OCI-LY7 (cell line): ENCODE results near the gene CLMN. TPM values are rescaled to one million over a fixed set of nuclear protein-coding genes. Genes with fewer than 3 reads are reported as not detected.

ENCODE experiments used
- BruUV-seq: library from RNA; stranded (reverse); fragments of 400-500 nt; replicated peaks from 2 replicates; lab custom pipeline; 2021; lab: Mats Ljungman, UMichigan
- CTCF ChIA-PET: fragments of 300-600 bp; sonication (Branson Sonifier 250); formaldehyde crosslinking; loops from one replicate; lab custom pipeline; 2022; ENCODE audit warnings: antibody characterized with exemption; ENCODE audit not compliant: unreplicated experiment; lab: Charles Lee
- POLR2A ChIA-PET: fragments of 300-600 bp; sonication (Branson Sonifier 250); formaldehyde crosslinking; loops from one replicate; lab custom pipeline; 2022; ENCODE audit warnings: antibody characterized with exemption; lab: Charles Lee
- DNase-seq: peaks from one replicate; pipeline ENCODE4 v3.0.0-alpha.2; 2015; ENCODE audit warnings: low spot score
- H2AFZ ChIP-seq: fragments of 200-600 bp; sonication (generic), shearing (Covaris generic); 2 replicates; pipeline ENCODE4 v1.6.1; 2014; ENCODE audit warnings: mild to moderate bottlenecking, antibody characterized with exemption, low read length, moderate library complexity
- H3K27ac ChIP-seq: fragments of 200-600 bp; sonication (generic); 2 replicates; pipeline ENCODE4 v1.5.1; 2014; ENCODE audit warnings: mixed run types, low read depth, mild to moderate bottlenecking, moderate library complexity, low read length, inconsistent platforms; ENCODE audit not compliant: poor library complexity, severe bottlenecking
- H3K36me3 ChIP-seq: fragments of 200-600 bp; sonication (generic); 2 replicates; pipeline ENCODE4 v1.6.1; 2014; ENCODE audit warnings: mild to moderate bottlenecking, antibody characterized with exemption, low read length, moderate library complexity, mixed read lengths; ENCODE audit not compliant: insufficient read depth
- H3K4me1 ChIP-seq: fragments of 200-600 bp; sonication (generic); 2 replicates; pipeline ENCODE4 v1.5.1; 2014; ENCODE audit warnings: mild to moderate bottlenecking, low read length; ENCODE audit not compliant: insufficient read depth, poor library complexity, severe bottlenecking
- H3K4me2 ChIP-seq: fragments of 200-600 bp; sonication (generic); 2 replicates; pipeline ENCODE4 v1.6.1; 2014; ENCODE audit warnings: mild to moderate bottlenecking, low read length
- H3K4me3 ChIP-seq: fragments of 200-600 bp; sonication (generic); 2 replicates; pipeline ENCODE4 v1.5.1; 2014; ENCODE audit warnings: mild to moderate bottlenecking, low read depth, low read length; ENCODE audit not compliant: poor library complexity, severe bottlenecking
- H3K79me2 ChIP-seq: fragments of 200-600 bp; sonication (generic); 2 replicates; pipeline ENCODE4 v1.6.1; 2016; ENCODE audit warnings: low read depth, mild to moderate bottlenecking, low read length, moderate library complexity, mixed read lengths; ENCODE audit not compliant: insufficient read depth
- H3K9me2 ChIP-seq: fragments of 200-600 bp; sonication (generic); 2 replicates; pipeline ENCODE4 v1.6.1; 2016; ENCODE audit warnings: mild to moderate bottlenecking, low read length, mixed read lengths; ENCODE audit not compliant: insufficient read depth
- H3K9me3 ChIP-seq: fragments of 200-600 bp; sonication (generic); 2 replicates; pipeline ENCODE4 v1.6.1; 2014; ENCODE audit warnings: mild to moderate bottlenecking, mixed run types, low read length, mixed read lengths
- H4K20me1 ChIP-seq: fragments of 200-600 bp; sonication (generic); 2 replicates; pipeline ENCODE4 v1.6.1; 2014; ENCODE audit warnings: mild to moderate bottlenecking, antibody characterized with exemption, low read length, moderate library complexity, mixed read lengths; ENCODE audit not compliant: insufficient read depth
- EZH2phosphoT487 ChIP-seq: fragments of 200-600 bp; sonication (generic); IDR thresholded peaks from 2 replicates; pipeline ENCODE4 v1.6.1; 2018; ENCODE audit warnings: low read depth, borderline replicate concordance, mild to moderate bottlenecking, mixed run types, antibody characterized with exemption, low read length, moderate library complexity, mixed read lengths
- intact Hi-C: fragments of 100-400 bp; cut with micrococcal nuclease; formaldehyde crosslinking; loops from one replicate; pipeline ENCODE4 v1.10.0; 2022; ENCODE audit not compliant: unreplicated experiment
- total RNA-seq, 2 experiments: library from RNA; depleted of rRNA in 1 of 2; stranded (reverse); fragments of >200 nt in 1 of 2; shearing (Covaris generic) in 1 of 2; gene quantifications; 2 replicates each; pipeline ENCODE4 v1.2.3, GENCODE V29; 2014 to 2022
- TF ChIP-seq, protein P1 (sequence below): fragments of 200-600 bp; sonication (generic); conservative IDR thresholded peaks from 2 replicates; pipeline ENCODE4 v1.5.1; 2014; ENCODE audit warnings: mild to moderate bottlenecking, antibody characterized with exemption, low read length, moderate library complexity, mixed read lengths

Gene CLMN
- total RNA-seq, 2 experiments from 2014 or later, result 6.8 to 12.0 TPM

DNA sequence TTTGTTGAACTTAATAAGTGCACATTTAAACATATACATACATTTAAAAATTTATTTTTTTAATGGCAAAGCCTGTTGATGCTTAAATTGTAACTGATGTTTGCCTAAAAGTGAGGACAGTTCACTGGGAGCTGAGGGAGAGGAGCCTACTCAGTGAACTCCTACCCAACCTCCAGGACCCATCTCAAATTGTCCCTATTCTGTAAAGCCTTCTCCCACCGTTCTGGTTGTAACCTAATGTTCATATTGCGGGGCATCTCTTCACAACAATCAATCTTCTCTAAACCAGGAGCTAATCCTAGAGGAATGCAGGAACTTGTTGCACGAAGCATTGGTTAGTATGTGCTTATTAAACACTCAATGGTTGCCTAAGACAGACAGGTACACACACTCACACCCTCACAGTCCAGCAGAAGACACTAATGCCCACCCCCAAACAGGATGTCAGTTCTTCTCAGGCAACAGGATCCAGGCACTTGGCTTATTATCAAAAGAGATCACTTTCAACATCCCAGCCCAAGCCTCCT, 1.8 kb downstream of the CLMN start:
- Histone ChIP-seq H3K27ac (no peak overlapping the region), H3K4me2 (no peak overlapping the region; the same call in 1 of the 2 replicates), H4K20me1 (no peaks in the 10 kb centered on the region), H3K36me3 (no peaks in the 10 kb centered on the region), H3K9me2 (no peaks in the 10 kb centered on the region), H3K4me3 (no peak overlapping the region), H3K79me2 (no peaks in the 10 kb centered on the region), H2AFZ (no peak overlapping the region), H3K4me1 (peaks cover 45% of the 10 kb centered on the region), H3K9me3 (no peaks in the 10 kb centered on the region)
- ChIA-PET POLR2A (interaction anchor here (0.5 to 2.5 kb wide), 3 partner anchors 11 to 41 kb away, joined by 4 to 11 read pairs (median 4); no protein-coding TSS in a partner anchor), CTCF (no interaction called here)
- no TSS peak for BruUV-seq
- TF ChIP-seq, protein P1, sequence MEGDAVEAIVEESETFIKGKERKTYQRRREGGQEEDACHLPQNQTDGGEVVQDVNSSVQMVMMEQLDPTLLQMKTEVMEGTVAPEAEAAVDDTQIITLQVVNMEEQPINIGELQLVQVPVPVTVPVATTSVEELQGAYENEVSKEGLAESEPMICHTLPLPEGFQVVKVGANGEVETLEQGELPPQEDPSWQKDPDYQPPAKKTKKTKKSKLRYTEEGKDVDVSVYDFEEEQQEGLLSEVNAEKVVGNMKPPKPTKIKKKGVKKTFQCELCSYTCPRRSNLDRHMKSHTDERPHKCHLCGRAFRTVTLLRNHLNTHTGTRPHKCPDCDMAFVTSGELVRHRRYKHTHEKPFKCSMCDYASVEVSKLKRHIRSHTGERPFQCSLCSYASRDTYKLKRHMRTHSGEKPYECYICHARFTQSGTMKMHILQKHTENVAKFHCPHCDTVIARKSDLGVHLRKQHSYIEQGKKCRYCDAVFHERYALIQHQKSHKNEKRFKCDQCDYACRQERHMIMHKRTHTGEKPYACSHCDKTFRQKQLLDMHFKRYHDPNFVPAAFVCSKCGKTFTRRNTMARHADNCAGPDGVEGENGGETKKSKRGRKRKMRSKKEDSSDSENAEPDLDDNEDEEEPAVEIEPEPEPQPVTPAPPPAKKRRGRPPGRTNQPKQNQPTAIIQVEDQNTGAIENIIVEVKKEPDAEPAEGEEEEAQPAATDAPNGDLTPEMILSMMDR, result no peak
- no peak for TF ChIP-seq EZH2phosphoT487
- no peak for DNase-seq
- intact Hi-C loops, result loop anchor here (2.0 kb wide), 1 partner anchor 53 kb away; no protein-coding TSS in a partner anchor

DNA sequence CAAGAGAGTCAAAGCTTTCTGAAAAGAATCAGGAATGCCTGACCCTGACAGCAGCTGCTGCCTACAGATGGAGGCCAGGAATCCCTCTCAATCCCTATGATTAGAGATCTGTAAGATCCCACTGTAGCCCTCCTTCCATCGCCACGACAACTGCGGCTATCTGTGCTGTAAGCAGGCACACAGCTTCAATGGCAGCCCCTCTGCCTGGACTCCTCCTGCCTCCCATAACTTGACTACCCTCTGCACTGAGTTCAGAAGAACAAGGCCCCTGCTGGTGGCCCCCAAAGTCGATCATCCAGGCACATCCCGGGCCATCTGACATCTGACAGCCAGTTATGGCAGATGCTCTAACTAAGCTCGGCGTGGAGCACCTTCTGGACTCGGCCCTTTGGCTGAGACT, 2.9 kb downstream of the CLMN start:
- Histone ChIP-seq H3K9me3 (no peaks in the 10 kb centered on the region), H3K4me2 (no peak overlapping the region), H3K9me2 (no peaks in the 10 kb centered on the region), H3K36me3 (no peaks in the 10 kb centered on the region), H2AFZ (no peak overlapping the region), H3K4me3 (no peak overlapping the region), H4K20me1 (no peaks in the 10 kb centered on the region), H3K27ac (no peak overlapping the region), H3K4me1 (peaks cover 48% of the 10 kb centered on the region), H3K79me2 (no peaks in the 10 kb centered on the region)
- ChIA-PET POLR2A (interaction anchor here (0.6 to 2.2 kb wide), 4 partner anchors 8 to 1290 kb away, joined by 3 to 9 read pairs (median 3); no protein-coding TSS in a partner anchor), CTCF (interaction anchor here (0.7 kb wide), 1 partner anchor 18 kb away, joined by 3 read pairs; no protein-coding TSS in a partner anchor)
- no peak for DNase-seq
- intact Hi-C loops, result no loop called here
- TF ChIP-seq, protein P1, result no peak
- no TSS peak for BruUV-seq

- H3K4me1 ChIP-seq, result peaks cover 41% of the 10 kb centered on the region
- H2AFZ ChIP-seq, result no peak overlapping the region
- no peaks in the 10 kb centered on the region for H3K79me2 ChIP-seq
- no peaks in the 10 kb centered on the region for H3K9me2 ChIP-seq
- H3K9me3 ChIP-seq, result no peaks in the 10 kb centered on the region
- H3K4me3 ChIP-seq, result no peak overlapping the region
- intact Hi-C loops, result no loop called here
- DNase-seq, result no peak
- H3K36me3 ChIP-seq, result no peaks in the 10 kb centered on the region
- no peak overlapping the region for H3K27ac ChIP-seq
- H4K20me1 ChIP-seq, result no peaks in the 10 kb centered on the region
- H3K4me2 ChIP-seq, result no peak overlapping the region
- no TSS peak for BruUV-seq
- ChIA-PET CTCF (no interaction called here), POLR2A (interaction anchor here (1.3 to 2.2 kb wide), 2 partner anchors 12 to 143 kb away, joined by 3 to 9 read pairs; no protein-coding TSS in a partner anchor)
- TF ChIP-seq EZH2phosphoT487, result no peak
- TF ChIP-seq, protein P1, result no peak
Observed at GRCh38 chr14:95315579-95315978, 4.1 kb downstream of the CLMN start.
